Fibroblast of villous mesenchyme (primary cell): ENCODE data around the gene RGL4. TPM values are rescaled to one million over a fixed set of nuclear protein-coding genes. Genes with fewer than 3 reads are reported as not detected.
"Not testable (repeated sequence)": the region's sequence is repeated elsewhere in the genome, so short reads cannot be mapped to it uniquely, and the experiment has no call there.

Experiments
- DNase-seq: peaks from one replicate; pipeline ENCODE4 v3.0.0-alpha.2; 2010; ENCODE audit warnings: low read depth
- H3K4me3 ChIP-seq: 2 replicates; pipeline ENCODE4 v1.5.1; 2011; ENCODE audit warnings: low read depth, mild to moderate bottlenecking, low read length
- total RNA-seq: library from RNA; depleted of rRNA; stranded (reverse); fragments of >200 nt; gene quantifications from 2 replicates; pipeline ENCODE4 v1.2.3, GENCODE V29; 2012
- TF ChIP-seq, protein P1 (sequence below): IDR thresholded peaks from 2 replicates; pipeline ENCODE4 v1.5.1; 2012; ENCODE audit warnings: low read depth, mild to moderate bottlenecking, low read length; ENCODE audit not compliant: insufficient read depth

Gene RGL4
- total RNA-seq, 1 donor = not detected

DNA sequence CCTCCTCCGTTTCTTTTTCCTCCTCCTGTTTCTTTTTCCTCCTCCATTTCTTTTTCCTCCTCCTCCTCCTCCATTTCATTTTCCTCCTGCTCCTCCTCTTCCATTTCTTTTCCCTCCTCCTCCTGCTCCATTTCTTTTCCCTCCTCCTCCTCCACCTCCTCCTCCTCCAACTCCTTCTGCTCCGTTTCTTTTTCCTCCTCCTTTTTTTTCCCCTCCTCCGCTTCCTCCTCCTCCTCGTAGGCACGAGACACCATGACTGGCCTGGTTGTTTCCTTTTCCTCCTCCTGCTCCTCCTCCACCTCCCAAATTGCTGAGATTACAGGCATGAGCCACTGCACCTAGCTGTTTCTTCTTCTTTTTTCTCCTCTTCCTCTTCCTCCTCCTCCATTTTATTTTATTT is 33.1 kb upstream of the RGL4 start:
- TF ChIP-seq, protein P1, sequence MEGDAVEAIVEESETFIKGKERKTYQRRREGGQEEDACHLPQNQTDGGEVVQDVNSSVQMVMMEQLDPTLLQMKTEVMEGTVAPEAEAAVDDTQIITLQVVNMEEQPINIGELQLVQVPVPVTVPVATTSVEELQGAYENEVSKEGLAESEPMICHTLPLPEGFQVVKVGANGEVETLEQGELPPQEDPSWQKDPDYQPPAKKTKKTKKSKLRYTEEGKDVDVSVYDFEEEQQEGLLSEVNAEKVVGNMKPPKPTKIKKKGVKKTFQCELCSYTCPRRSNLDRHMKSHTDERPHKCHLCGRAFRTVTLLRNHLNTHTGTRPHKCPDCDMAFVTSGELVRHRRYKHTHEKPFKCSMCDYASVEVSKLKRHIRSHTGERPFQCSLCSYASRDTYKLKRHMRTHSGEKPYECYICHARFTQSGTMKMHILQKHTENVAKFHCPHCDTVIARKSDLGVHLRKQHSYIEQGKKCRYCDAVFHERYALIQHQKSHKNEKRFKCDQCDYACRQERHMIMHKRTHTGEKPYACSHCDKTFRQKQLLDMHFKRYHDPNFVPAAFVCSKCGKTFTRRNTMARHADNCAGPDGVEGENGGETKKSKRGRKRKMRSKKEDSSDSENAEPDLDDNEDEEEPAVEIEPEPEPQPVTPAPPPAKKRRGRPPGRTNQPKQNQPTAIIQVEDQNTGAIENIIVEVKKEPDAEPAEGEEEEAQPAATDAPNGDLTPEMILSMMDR = no peak
- no peak overlapping the region for H3K4me3 ChIP-seq
- DNase-seq = no peak

DNA sequence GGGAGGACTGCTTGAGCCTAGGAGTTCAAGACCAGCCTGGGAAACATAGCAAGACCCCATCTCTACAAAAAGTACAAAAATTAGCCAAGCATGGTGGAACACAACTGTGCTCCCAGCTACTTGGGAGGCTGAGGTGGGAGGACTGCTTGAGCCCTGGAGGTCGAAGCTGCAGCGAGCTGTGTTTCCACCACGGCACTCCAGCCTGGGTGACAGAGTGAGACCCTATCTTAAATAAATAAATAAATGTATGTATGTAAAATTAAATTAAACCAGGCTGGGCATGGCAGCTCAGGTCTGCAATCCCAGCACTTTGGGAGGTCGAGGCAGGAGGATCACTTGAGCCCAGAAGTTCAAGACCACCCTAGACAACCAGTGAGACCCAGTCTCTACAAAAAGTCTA is 30.4 kb upstream of the RGL4 start:
- DNase-seq = not testable (repeated sequence)

DNA sequence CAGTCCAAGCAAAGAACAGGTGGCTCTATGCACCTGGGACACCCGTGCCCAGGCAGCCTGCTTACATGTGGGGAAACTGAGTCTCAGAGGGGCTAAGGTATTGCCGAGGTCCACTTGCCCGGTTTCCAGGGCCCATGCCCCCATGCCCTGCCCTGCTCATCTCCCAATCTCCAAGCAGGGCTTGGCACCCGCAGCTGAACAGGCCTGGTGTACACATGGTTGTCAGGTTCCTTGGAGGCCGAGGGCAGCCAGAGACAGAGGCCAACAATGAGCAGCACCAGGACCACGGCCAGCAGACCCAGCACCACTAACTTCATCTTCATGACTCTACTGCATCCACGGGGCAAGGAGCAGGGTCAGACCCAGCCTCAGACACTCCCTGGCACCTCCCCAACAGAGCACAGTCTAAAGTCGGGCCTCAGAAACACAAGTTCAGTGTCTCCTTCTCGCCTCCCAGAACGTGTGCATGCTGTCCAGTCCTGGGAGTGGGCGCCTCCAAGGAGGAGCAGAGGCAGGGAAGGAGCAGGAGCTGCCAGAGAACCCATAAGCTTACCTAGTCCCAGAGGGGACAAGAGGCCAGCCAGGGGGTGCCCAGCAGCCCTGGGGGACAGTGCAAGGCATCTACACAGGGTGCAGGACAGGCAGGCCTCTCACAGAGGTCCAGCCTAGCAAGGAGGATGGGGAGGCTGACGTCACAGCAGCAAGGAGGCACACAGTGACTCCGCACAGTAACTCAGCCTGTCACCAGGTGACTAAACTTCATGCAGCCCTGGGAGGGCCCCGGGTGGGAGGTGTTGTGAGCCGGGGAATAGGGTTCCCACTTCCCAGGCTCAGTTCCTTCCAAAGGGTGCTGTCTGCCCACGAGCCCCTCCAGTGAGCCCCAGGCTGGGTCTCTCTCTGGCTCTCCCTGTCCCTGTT is 20.2 kb upstream of the RGL4 start:
- DNase-seq = no peak
- TF ChIP-seq, protein P1 = no peak
- H3K4me3 ChIP-seq = no peak overlapping the region

More for the DNA sequence above, 30.4 kb upstream of the RGL4 start:
- not testable (repeated sequence) for H3K4me3 ChIP-seq

DNA sequence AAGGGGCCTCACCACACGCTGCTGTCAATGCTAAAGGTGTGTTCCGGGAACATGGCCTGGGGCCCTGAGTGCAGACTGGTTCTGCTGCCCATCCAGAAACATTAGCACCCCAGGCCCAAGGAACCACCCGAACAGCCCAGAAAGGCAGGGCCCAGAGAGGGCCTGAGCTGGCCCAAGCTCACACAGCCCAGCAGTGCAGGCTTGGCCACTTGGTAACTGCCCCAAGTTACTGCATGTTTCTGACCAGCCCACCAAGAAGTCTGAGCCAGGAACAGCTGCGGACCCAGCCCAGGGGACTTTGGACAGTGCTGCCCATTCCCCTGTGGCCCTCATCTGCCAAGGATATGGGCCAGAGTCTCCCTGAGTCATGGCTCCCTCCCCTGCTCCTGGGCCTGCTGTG is 19.4 kb upstream of the RGL4 start:
- not testable (repeated sequence) for DNase-seq, H3K4me3 ChIP-seq

DNA sequence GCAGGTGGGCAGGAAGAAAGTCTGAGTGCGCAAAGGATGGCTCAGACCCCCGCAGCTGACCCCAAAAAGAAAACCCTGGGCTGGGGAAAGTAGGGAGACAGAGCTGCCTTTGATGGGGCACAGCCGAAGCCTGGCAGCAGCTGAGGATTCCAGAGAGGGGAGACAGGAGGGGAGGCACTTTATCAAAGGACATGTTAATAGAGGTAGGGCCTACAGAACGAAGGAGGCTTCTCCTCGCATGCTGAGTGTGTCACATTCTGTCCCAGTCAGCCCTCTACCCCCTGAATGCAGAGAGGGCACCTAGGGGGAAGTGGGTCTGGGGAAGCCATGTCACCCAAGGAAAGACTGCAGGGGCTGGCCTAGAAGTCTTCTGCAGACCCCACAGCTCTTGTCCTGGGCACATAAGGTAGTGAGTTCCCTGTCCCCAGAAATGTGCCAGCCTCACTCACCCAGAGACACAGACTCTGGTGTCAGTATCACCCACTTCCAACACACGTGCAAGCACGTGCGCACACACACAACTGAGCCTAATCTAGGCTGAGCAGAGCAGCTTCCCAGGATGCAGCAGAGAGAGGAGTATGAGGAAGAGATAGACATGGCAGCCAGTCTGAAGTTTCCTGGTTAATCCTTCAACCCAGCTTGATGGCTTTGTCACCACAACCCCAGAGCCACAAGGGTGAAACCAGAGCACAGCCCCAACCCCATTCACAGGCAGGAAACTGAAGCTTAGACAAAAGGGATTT is 18.3 kb upstream of the RGL4 start:
- not testable (repeated sequence) for H3K4me3 ChIP-seq, DNase-seq

DNA sequence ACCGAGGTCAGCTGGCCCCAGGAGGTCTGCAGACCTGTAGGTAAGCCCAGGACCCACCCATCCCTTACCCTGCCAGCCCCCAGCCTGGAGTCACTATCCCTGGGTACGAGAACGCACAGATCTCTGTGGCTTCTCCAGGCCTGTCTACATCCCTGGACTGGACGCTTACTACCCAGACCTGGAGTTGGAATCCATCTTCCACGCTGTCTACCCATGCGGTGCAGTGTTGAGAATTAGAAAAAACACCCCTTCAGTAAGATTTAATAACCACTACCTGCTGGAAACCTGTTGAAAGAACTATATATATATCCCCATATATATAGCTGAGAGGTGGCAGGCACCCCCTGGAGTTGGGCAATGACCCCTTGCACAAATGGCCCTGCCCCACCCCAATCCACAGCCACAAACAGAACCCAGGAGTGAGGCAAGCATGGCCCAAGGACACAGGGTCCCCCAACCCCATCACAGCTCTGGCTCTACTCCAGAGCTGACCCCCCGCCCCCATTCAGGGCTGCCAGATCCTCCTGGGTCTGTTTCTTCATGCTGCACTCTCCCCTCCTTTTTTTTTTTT is 17.7 kb upstream of the RGL4 start:
- TF ChIP-seq, protein P1 = no peak
- no peak overlapping the region for H3K4me3 ChIP-seq

DNA sequence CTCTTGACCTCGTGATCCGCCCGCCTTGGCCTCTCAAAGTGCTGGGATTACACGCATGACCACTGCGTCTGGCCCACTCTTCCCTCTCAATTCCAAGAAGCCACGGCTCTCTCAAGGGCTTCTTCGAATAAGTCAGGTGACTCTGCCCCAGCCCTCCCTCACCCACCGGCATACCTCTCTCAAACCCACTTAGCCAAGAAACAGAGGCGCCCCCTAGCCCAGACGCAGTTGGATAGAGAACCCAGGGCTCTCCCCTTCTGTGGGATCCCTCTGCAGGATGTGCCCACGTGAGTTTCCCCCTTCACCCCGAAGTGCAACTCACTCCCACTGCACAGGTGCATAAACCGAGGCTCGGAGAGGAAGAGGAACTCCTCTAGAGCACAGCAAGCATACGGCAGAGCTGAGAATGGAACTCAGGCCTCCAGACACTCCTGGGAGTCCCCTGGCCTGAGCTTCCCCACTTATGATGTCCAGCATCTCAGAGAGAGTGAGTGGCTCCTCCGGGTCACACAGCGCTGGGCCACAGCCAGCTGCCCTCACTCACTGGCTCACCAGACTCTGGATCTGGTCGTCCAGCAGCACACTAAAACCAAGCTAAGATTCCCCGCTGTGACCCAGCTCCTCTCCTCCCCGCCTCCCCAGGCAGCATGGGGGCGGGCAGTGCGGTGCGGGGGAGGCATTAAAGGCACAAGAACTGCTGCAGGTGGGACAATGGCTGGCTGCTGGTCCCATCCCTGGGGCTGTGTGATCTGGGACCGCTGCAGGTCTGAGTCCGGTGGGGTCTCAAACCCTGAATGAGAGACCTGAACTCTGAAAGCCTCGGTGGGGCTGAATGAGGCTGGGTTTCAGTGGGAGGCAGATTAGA is 16.8 kb upstream of the RGL4 start:
- no peak for DNase-seq
- TF ChIP-seq, protein P1 = no peak
- H3K4me3 ChIP-seq = no peak overlapping the region

More for the DNA sequence above, 17.7 kb upstream of the RGL4 start:
- no peak for DNase-seq

DNA sequence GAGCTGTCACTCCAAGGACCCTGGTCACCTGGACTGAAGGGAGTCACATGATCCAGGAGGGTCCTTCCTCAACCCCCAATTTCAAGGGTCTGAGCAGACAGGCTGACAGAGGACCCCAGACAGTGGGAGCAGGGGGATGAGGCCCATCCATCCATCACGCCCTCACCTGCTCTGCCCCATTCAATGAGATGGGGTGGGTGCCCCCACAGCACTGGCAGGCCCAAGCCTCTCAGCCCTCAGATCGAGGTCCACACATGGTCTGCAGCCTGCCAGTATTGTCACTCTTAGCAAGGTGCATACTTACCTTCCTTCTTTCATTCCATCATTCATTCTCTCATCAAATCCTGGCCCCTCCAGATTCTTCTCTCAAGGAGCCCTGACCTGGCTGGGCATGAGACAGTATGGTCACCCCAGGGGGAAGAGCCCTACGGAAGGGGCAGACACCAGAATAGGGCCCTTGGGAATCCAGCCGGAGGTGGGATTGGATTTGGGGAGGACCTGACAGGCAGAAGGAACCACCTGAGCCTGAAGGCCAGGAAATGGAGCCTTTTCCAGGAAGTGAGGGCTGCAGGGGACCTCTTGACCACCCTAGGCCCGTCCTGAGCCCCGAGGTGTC is 15.8 kb upstream of the RGL4 start:
- not testable (repeated sequence) for H3K4me3 ChIP-seq, DNase-seq
